Fibroblast of villous mesenchyme (primary cell): ENCODE measurements around the gene ARHGEF12. TPM values are rescaled to one million over a fixed set of nuclear protein-coding genes. Genes with fewer than 3 reads are reported as not detected.

Experiments
- DNase-seq: peaks from one replicate; pipeline ENCODE4 v3.0.0-alpha.2; 2010; ENCODE audit warnings: low read depth
- H3K4me3 ChIP-seq: 2 replicates; pipeline ENCODE4 v1.5.1; 2011; ENCODE audit warnings: low read depth, mild to moderate bottlenecking, low read length
- total RNA-seq: library from RNA; depleted of rRNA; stranded (reverse); fragments of >200 nt; gene quantifications from 2 replicates; pipeline ENCODE4 v1.2.3, GENCODE V29; 2012
- TF ChIP-seq, protein P1 (sequence below): IDR thresholded peaks from 2 replicates; pipeline ENCODE4 v1.5.1; 2012; ENCODE audit warnings: low read depth, mild to moderate bottlenecking, low read length; ENCODE audit not compliant: insufficient read depth

The ARHGEF12 gene
- total RNA-seq, 1 donor = 143 TPM

DNA sequence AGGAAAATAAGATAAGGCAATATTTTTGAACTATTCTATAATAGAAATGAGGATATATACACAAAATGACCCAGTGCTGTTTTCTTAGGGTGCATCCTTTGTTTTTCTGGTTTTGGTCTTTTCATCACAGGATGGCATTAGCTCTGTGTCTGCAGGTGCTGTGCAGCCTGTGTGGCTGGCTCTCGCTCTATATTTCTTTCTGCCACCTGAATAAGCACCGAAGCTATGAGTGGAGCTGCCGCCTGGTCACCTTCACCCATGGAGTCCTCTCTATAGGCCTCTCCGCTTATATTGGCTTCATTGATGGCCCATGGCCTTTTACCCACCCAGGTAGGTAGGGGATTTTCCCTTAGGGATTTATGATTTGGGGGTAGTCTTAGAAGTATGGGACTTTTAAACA lies 8.9 kb upstream of the ARHGEF12 start:
- H3K4me3 ChIP-seq = no peak overlapping the region
- DNase-seq = no peak
- TF ChIP-seq, protein P1, sequence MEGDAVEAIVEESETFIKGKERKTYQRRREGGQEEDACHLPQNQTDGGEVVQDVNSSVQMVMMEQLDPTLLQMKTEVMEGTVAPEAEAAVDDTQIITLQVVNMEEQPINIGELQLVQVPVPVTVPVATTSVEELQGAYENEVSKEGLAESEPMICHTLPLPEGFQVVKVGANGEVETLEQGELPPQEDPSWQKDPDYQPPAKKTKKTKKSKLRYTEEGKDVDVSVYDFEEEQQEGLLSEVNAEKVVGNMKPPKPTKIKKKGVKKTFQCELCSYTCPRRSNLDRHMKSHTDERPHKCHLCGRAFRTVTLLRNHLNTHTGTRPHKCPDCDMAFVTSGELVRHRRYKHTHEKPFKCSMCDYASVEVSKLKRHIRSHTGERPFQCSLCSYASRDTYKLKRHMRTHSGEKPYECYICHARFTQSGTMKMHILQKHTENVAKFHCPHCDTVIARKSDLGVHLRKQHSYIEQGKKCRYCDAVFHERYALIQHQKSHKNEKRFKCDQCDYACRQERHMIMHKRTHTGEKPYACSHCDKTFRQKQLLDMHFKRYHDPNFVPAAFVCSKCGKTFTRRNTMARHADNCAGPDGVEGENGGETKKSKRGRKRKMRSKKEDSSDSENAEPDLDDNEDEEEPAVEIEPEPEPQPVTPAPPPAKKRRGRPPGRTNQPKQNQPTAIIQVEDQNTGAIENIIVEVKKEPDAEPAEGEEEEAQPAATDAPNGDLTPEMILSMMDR = no peak

DNA sequence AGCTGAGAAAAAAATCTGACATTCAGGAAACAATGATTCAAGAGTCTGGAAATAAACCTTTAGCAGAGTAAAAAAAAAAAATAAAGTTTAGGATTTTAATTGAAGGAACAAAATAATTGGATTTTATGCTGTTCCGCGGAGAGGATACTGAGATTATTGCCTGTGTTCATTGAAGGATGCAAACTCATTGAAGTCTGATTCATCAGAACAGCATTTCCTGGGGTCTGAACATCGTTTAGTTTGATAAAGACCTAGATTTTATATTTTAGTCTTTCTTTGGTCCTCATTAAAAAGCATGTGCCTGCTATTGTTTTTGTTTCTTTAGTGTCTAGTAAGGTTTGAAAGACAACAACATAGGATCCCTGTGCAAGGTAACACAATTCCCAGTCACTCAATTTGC lies 6.7 kb upstream of the ARHGEF12 start:
- TF ChIP-seq, protein P1 = no peak
- DNase-seq = no peak
- H3K4me3 ChIP-seq = no peak overlapping the region

DNA sequence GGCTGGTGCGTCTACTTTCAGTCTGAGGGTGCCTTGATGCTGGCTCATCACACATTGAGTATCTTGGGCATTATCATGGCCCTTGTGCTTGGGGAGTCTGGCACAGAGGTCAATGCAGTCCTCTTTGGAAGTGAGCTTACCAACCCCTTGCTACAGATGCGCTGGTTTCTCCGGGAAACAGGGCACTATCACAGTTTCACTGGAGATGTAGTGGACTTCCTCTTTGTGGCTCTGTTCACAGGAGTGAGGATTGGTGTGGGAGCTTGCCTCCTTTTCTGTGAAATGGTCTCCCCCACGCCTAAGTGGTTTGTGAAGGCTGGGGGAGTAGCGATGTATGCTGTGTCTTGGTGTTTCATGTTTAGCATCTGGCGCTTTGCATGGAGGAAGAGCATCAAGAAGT lies 6.2 kb upstream of the ARHGEF12 start:
- TF ChIP-seq, protein P1 = no peak
- H3K4me3 ChIP-seq = no peak overlapping the region
- no peak for DNase-seq

DNA sequence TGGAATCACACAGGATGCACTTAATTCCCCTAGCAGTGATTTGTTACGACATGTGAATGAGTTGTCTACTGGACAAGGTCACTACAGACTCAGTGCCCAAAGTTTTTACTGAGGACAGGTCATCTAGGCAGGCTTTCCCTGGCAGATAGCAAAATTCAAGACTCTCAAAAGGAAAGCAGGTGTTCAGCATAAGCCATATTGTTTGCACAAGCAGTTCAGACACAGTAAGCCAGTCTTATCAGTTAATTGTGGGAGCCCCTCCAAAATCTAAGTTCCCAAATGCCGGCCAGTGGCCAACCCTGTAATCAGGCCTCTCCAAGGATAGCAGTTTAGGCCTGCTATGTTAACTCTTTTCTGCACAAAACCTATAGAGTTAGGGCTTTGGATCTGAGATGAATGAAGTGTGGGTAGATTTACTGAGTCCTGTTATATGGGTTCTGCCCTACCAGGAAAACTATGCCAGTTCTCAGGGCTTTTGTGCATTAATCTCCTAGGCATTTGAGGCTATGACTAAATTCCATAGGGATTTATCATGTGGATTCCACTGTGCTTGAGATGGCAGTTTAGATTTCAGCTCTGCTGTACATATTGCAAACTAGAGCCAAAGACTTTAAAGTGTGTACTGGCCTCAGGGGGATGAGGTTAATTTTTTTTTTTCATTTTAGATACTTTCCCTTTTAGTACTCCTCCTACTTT lies 4.8 kb upstream of the ARHGEF12 start:
- TF ChIP-seq, protein P1 = no peak
- DNase-seq = peak; percentile 90
- H3K4me3 ChIP-seq = no peak overlapping the region

DNA sequence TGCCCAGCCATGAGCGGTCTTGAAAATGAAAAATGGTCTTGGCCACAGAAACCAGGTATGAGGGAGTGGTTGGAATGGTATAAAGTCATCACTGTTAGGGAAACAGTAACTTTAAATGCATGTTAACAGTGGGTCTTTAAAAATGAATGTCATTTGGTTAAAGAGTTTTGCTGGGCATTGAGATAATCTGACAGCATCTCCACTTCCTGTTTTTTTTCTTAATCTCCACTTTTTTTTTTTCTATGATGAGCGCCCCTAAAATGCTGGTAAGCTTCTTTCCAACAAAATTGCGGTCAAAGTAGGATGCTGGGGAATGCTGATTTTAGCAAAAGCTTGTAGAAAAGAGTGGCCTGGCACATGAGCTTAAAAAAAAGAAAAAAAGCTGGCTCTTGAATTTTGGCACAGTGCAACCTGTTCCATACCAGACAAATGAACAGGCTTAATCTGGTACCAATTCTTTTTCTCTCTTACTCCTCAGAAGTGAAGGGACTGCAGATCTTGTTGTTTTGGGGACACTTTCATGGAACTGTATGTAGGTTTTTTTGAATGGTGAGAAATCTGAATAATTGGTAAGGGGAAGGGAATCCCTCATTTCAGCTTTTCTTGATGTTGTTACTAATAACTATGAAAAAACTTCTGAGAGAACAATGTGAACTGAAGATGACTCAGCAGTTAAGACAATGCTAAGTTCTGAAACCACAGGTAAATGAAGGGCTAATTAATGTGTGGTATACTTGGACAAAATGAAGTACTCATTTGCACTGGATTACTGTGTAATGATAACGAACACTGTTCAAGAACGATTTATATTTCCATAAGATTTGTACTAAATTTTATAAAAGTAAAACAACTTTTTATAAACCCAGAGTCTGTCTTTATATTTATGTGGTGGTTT lies 3.1 kb upstream of the ARHGEF12 start:
- no peak for DNase-seq
- no peak overlapping the region for H3K4me3 ChIP-seq
- TF ChIP-seq, protein P1 = no peak

DNA sequence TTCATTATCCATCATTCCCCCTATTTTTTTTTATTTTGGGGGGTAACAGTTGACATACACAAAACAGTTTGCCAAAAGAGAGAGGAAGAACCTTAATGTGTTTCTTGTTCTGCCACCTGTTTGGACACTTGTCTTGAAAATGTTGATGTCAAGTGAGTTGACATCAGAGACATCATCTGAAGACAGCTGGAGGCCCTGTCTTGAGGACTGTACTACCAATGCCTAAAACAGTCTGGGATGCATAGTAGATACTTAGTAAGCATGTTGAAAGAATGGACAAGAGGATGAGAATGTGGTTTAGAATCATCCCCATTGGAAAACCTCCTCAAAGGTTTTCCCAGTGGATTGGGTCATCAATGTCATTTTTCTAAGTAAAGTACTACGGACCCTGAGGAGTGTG lies 2.4 kb upstream of the ARHGEF12 start:
- TF ChIP-seq, protein P1 = no peak
- DNase-seq = no peak
- H3K4me3 ChIP-seq = no peak overlapping the region
